Left hindlimb (tissue), 1 donor: ENCODE results near the gene ATP8B1.
"Not testable (repeated sequence)": the region's sequence is repeated elsewhere in the genome, so short reads cannot be mapped to it uniquely, and the experiment has no call there.

Experiments
- DNase-seq: peaks from one replicate; pipeline ENCODE4 v3.0.0-alpha.2; 2018

ATP8B1 gene

DNA sequence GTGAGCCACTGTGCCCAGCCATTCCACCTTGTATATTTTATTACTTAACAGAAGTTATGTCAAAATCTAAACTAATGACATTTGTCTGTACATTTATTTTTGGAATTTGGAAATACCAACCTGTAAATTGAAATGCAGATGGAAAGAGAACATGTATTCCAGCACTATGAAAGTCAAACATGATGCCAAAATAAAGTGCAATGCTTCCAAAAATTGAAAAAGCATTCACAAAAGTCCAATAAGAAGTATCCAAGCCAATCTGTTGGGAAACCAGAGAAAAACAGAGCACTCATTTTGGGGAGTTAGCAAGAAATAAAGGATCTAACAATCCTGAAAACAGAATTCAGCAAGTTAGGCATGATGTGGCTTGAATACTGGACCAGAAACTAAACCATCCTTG, 151.2 kb downstream of the ATP8B1 start:
- DNase-seq = no peak

DNA sequence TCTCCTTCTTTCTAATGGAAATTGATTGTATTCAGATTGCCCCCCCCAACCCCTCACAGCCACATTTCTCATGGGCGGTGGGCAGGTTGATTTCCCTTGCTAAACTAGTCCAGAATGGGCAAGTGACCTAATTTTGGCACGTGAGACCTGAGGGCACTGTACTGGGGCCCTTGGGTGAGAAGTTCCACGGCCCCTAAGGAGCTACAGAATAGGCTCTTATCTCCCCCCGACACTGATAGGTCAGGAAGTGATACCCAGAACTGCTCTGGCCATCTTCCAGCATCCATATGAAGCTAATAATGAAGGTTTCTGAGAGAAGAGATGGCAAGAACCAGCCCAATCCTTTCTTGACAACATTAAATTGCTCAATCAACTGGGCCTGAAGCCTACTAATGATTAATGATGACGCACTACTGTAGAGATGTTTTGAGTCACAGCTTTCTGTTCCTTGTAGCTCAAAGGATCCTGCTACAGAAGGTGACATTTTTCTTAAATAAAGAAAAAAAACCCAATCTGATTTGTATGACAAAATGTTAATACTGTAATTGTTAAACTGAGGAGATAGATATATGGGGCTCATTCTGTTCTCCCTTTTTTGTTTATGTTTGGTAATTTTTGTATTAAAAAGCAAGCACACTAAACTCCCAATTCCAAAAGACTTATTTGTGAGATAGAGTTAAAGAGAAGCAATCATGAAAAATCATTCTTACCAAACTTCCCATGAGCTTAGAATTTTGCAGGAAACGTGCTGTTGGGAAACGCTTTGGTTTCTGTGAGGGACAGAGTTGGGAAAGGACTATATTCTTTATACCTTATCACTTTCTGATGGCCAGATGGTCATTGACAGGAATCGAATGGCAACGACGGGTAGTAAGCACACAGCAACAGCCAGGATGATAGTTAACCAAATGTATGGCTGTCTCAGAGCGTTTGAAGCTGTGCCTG, 153.3 kb downstream of the ATP8B1 start:
- no peak for DNase-seq

DNA sequence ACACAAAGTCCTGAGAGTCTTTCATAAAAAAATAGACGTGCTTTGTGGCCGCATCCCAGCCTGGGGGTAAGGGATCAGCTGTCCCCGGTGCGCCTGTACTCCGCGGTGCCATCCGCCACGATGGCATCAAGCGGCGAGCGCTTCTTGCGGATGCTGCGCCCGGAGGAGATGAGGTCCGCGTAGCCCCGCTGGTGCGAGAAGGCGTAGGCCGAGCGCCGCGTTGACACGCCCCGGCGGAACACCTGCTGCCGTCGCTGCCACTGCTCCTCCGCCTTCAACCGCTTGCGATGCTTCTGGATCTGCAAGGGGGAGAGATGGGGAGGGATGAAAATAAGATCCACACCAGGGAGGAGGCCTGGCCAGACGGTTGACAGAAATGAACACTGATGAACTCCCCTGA, 154.7 kb downstream of the ATP8B1 start:
- DNase-seq = no peak

DNA sequence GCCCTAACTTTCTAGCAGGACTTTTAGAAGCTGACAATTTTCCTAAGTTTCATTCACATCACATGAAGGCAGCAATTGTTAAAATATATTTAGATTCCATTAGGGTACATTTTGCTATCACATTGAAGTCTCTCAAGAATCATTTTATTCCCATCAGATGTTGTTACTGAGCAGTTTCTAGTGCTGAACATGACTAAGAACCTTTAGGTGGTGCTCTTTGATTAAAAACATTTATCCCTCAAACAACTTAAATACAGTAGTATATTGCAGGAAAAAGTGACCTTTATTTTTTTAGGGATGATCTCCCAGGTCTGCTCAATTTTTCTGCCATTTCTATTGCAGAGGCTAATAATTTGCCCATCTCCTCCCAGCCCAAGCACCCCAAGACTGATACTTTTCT, 158.6 kb downstream of the ATP8B1 start:
- DNase-seq = no peak

DNA sequence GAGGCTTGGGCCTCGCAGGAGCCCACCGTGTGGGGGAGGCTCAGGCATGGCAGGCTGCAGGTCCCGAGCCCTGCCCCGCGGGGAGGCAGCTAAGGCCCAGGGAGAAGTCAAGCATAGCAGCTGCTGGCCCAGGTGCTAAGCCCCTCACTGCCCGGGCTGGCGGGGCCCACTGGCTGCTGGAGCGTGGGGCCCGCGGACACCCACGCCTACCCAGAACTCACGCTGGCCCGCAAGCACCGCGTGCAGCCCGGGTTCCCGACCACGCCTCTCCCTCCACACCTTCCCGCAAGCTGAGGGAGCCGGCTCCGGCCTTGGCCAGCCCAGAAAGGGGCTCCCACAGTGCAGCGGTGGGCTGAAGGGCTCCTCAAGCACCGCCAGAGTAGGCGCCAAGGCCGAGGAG, 159.4 kb downstream of the ATP8B1 start:
- DNase-seq = not testable (repeated sequence)

DNA sequence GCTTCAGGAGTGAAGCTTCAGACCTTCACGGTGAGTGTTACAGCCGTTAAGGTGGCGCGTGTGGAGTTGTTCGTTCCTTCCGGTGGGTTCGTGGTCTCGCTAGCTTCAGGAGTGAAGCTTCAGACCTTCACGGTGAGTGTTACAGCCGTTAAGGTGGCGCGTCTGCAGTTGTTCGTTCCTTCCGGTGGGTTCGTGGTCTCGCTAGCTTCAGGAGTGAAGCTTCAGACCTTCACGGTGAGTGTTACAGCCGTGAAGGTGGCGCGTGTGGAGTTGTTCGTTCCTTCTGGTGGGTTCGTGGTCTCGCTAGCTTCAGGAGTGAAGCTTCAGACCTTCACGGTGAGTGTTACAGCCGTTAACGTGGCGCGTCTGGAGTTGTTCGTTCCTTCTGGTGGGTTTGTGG, 160.7 kb downstream of the ATP8B1 start:
- not testable (repeated sequence) for DNase-seq

DNA sequence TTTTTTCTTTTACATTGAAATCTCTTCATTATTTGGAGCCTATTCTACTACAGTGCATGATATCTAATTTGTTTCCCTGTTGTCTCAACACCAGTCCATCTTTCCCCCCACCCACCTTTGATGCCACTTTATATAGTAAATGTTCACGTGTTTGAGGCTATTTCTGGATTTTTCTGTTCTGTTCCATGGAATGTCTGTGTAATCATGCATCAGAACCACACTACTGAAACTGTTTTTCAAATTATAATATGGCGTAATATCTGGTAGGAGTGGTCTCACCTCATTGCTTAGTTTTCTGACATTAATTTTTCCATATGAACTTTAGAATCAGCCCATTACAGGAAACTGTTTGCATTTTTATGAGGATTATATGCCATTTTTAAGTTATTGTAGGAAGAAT, 162.4 kb downstream of the ATP8B1 start:
- DNase-seq = no peak

DNA sequence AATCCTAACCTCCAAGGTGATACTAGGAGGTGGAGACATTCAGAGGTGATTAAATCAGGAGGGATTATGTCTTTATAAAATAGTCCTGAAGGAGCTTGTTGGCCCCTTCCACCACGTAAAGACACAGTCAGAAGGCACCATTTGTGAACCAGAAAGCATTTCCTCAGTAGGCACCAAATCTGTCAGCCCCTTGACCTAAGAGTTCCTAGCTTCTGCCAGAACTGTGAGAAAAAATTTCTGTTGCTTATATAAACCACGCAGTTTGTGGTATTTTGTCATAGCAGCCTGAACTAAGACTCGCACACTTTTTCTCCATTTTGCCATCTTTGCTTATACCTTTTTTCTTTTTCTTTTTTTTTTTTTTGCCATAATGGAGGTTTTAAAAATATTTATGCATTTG, 162.9 kb downstream of the ATP8B1 start:
- no peak for DNase-seq

DNA sequence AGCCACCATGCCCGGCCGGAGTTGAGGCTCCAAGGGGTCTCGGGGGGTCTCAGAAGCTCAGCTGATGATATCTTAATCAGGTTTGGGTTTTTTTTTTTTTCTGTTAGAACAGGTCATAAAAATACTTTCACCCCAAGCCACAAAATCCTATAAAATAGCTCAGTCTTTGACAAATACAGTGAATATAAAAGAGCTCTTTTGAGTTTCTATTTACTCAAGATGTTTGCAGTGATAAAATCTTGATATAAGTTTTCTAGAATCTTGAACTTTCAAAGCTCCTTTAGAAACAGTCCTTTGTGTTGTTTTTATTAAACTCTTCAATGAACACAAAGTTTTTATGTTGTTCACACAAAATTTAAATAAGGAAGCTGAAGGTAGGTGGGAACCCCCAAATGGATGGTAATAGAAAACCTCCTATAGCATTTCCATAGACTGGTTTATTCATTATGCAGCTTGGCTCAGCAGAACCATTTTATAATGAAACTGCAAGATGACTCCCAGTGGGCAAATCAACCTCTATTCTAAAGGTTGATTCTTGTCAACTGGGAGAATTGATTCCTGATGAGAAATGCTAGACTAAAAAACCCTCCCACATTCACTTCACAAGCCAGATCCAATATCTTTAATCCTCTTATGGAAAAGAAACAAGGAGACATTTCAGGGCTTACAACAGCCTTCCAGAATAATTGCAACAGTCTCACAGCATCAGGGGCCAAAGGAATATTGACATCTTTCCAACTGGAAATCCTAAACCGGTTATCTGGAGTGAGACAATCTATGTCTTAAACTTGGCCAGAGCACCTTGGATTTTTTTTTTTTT, 167.9 kb downstream of the ATP8B1 start:
- DNase-seq = no peak

DNA sequence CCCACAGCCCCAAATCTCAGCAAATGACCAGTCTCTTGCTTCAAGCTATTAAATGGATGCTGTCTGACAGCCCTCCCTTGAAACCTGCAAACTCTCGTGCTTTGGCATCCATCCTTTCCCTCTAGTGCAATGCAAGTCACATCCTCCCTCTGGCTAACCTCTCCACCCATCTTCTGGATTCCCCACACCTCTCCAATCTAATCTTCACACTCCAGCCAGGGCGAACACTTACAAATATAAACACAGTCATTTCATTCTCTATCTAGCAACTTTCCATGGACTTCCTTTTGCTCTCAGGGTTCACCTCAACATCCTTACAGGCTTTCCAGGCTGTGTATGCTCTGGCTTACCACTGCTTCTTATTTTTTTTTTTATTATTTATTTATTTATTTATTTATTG, 171.4 kb downstream of the ATP8B1 start:
- no peak for DNase-seq

DNA sequence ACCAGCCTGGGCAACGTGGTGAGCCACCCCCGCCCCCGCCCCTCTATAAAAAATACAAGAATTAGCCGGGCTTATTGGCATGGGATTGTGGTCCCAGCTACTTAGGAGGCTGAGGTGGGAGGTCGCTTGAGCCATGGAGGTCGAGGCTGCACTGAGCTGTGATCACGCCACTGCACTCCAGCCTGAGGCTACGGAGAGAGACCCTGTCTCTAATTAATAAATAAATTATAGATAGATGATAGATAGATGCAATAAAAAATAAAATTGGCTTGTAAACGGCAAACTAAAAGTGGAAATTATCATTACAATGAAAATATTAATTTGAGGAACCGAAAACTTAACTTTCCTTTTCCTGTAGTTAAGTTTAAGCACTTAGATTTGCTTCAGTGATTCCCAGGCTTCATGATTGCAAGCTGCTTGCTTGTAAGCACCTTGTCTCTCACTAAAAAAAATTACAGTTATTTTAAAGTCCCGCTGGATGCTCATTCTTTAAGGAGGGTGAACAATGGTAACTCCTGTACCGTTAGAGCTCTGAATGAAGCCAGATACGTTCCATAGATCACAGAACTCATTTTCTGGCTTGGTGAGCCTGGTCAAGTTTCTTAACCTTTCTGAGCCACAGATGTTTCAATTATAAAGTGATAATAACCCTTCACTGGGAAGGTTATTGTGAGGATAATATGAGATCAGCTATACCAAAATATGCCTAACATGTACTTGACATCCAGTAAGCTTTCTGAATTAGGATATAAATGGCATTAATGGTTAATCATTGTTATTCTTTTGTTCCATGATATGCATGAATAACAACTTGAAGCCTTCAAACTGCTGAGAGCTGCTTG, 172.1 kb downstream of the ATP8B1 start:
- DNase-seq = no peak

DNA sequence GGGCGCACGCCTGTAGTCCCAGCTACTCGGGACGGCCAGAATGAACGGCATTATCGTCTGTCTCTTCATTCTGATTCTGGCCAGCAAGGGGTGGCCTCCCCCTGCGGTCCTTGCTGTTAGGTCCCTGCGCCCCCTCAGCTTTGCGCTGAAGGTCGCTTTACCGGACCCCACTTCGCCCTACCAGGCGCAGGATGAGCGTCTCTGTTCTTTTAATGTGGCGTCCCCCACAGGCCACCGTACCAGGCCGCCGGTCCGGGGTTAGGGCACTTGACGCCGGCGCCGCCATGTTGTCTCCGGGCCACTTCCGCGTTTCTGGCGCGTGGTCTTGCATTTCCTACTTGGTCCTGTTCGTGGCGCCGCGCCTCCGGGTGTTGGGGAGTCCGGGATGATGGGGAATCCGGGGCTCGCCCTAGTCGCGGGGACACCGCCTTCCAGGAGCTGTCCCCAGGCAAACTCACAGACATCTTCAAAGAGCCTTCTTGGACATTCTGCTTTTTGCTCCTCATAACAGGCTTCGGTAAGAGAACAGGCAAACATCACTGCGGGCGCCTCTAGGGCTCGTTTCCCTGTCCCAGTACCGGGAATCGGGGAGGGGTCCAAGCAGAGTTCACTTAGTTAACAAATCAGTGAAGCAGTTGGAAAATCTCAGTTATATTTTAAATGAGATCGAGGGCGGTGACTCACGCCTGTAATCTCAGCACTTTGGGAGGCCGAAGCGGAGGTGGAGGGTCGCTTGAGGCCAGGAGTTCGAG, 172.9 kb downstream of the ATP8B1 start:
- DNase-seq = peak; percentile 97

DNA sequence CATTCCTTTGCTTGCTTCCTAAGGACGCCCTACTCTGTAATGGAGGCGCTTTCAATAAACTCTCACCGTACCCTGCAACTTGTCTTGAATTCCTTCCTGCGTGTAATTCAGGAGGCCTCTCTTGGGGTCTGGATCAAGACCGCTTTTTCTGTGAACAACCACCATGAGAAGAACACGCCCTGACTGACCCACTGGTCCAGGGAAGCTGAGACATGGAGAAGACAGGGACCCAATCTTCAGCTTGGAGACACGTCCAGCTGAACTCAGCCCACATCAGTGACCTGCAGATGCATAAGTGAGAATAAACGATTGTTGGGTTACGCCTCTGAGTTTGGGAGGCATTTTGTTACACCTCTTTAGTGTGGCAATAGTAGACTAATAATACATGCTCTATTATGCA, 173.7 kb downstream of the ATP8B1 start:
- no peak for DNase-seq

DNA sequence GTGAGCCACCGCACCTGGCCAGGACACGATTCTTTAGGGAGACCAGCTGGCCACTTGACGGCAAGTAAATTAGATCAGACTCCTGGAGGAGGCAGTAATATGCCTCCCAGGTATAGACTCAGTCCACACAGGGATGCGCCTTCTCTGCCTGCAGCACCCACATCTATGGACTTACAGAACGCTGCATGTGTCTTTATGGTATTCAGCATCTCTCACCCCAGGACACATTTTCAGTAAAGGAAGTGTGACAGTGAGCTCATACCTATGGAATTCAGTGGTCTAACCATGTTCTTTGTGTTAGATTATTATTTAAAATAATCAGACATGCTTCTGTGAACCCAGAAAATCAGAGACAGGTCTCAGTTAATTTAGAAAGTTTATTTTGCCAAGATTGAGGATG, 175.6 kb downstream of the ATP8B1 start:
- DNase-seq = no peak

DNA sequence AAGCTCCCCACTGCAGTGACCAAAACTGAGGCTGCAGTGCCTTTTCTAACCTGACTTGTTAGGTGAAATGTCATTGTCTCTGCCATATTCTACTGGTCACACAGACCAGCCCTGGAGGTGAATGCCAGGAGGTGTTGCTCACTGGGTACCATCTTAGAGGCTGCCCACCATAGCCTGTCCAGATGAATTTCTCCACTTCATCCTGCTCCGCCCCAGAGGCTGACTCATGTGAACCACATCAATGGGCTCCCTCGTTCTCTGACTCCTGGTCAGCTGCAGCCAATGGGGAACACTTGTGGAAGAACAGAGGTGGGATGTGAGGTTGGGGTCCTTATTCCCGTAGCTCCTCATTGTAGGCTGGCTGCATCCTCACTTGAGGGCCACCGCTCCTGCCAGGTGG, 178.1 kb downstream of the ATP8B1 start:
- DNase-seq = no peak

DNA sequence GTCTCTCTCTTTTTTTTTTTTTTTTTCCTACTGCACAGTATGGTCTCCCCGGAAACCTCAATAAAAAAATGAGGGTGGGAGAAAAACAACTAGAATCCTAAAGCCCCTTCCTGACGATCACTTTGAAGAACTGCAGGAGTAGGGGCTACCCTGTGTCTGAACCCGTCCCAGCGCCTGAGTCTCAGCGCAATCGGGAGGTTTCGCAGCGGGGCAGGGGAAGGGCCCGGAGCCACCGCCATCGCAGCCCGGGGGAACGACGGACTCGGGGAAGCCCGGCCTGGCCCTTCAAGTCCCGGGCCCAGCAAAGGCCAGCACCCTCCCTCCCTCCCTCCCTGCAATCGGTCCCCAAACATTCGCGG, 181.9 kb downstream of the ATP8B1 start:
- no peak for DNase-seq

DNA sequence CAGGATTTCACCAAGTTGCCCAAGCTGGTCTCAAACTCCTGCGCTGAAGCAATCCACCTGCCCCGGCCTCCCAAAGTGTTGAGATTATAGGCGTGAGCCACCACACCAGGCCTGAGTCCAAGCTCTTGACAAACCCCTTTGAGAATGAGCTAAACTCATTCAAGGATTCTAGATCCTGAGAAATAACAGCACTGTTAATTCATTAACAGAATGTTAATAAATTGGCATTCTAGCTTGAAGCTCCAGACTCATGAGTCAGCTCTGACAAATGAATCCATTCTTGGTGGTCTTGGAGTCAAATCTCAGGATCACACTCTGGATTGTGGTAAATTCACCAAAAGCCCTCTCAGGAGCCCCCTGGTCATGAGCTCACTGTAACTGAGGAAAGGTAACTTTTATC, 183.2 kb downstream of the ATP8B1 start:
- no peak for DNase-seq

DNA sequence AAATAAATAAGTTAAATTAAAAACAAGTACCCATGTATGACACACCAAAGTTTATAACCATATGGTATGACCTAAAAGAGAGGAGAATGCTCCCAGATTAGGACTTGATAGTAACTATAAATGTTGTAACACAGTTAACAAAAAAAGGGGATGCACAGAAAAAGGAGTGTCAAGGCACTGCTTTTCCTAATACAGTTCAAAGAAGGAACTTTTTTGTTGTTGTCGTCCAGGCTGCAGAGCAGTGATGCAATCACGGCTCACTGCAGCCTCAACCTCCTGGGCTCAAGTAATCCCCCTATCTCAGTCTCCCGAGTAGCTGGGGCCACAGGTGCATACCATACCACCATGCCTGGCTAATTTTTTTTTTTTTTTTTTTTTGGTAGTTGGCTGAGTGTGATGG, 184.2 kb downstream of the ATP8B1 start:
- no peak for DNase-seq

DNA sequence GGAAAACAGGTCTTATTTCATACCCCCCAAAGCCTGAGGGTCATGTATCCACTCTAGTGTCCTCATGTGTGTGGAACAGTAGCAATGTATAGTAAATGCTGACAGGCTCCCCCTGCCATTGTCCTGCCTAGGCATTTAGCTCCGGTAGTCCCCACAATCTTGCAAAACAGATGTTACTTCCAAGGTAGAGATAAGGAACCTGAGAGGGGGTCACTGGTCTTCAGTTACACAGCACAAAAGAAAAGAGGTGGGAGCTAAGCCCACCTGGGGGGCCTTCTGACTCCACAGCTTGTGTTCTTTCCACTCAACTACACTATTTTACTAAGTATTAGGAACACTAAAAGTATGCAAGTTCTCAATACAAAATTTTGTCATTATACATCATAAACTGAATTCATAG, 199.2 kb downstream of the ATP8B1 start:
- no peak for DNase-seq
